ENCODE measurements around the gene RHOT2.
A peak's percentile ranks its signal among the peaks of the same experiment; 100 is the strongest.

RHOT2 gene

DNA sequence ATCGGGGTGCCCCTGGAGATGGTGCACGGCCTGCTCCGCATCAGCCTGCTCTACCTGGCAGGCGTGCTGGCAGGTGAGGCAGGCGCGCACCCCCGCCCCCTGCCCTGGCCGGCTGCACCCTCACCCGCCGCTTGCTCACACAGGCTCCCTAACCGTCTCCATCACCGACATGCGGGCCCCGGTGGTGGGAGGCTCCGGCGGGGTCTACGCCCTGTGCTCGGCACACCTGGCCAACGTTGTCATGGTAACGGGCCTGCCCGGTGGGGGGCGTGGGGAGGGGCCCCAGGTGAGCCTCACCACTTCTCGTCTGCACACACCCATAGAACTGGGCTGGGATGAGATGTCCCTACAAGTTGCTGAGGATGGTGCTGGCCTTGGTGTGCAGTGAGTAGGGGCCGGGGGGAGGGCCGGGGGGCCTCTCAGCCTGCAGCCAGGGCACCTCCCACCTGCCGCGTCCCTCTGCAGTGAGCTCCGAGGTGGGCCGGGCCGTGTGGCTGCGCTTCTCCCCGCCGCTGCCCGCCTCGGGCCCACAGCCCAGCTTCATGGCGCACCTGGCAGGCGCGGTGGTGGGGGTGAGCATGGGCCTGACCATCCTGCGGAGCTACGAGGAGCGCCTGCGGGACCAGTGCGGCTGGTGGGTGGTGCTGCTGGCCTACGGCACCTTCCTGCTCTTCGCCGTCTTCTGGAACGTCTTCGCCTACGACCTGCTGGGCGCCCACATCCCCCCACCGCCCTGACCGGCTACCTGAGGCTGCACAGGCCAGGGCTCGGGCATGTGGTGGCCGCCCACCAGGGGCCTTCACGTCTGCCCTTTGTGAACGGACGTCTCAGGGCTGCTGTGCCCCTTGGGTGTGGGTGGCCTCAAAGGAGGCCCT, 9.6 kb downstream of the RHOT2 start:
- TF ChIP-seq JUND (IDR thresholded peaks at IDR 0.05; ENCODE audit: low read depth): no peak
- no peak for DNase-seq (ENCODE audit: low read depth in 1 of 2, low spot score in 1 of 2)
- in situ Hi-C loops (cut with HindIII; ENCODE audit: low pct_unique_long_range_greater_than_20kb, low sequenced_read_pairs): no loop called here

DNA sequence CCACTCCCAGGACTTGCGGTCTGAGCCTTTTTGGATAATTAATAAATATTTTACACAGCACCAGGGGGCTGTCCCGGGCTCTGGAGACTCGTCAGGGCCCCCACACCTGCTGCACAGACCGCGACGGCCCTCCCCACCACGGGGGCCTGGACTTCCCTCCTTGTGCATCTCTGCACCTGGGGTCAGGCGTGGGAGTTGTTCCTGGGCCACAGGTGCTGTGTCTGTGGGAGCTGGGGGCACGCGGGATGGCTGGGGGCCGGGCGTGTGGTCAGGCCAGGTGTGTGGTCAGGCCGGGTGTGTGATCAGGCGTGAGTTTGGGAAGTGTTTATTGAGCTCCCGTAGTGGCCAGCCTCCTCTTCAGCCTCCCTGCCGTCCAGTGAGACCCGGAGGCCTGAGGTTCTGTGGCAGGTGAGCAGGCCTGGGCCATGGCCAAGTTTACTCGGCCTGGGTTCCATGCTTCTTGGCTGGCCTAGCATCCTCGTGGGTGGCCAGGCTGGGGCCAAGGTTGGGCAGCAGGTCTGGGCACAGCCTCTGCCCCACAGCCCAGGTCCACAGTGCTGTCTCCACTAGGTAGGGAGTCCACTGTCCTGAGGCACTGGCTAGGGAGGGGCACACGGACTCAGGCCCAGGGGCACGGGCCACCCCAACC, 10.4 kb downstream of the RHOT2 start:
- in situ Hi-C loops (cut with HindIII; ENCODE audit: low pct_unique_long_range_greater_than_20kb, low sequenced_read_pairs): no loop called here
- peak in 1 of 2 experiments; percentile 49 for DNase-seq (ENCODE audit: low read depth in 1 of 2, low spot score in 1 of 2)
- TF ChIP-seq JUND (IDR thresholded peaks at IDR 0.05; ENCODE audit: low read depth): no peak

DNA sequence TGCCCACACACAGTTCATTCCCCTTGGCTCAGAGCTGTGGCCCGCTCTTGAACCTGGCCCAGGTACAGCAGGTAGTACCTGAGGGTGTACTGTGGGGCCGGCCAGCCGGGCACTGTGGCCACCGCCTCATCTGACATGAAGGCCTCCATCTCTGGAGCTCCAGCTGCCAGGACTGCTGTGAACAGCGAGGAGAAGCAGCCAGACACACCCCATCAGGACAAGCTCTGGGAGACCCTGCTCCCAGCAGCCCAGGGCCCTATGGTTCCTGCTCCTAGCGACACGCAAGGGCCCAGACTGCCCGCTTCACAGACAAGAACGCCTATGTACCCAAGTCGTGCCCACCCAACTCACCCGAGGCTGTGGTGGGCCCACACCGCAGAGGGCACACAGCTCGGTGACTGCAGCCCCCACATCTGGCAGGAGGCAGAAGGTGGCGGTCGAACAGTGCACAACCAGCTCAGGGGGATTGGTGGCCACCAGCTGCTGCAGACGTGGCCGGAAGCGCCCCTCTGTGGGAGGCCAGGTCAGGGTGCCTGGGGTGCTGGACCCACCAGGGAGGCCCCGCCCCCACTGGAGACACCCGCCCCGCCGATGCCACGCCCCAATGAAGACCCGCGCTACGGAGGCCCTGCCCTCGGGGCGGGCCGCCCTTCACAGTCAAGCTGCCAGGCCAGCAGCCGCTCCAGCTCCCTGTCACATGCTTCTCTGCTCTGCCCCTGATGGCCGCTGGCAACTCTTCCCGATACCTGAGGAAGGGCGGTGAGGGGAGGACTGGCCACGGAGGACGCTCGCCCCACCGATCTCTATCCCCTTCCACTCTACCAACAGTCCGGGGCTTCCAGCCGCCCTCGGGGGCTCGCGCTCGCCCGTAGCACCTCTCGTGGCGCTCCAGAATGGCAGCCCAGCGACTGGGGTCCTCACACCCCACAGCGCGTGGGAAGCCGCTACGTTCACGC, 11.2 kb downstream of the RHOT2 start:
- peak in 1 of 2 experiments; percentile 64 for DNase-seq (ENCODE audit: low read depth in 1 of 2, low spot score in 1 of 2)
- in situ Hi-C loops (cut with HindIII; ENCODE audit: low pct_unique_long_range_greater_than_20kb, low sequenced_read_pairs): no loop called here

DNA sequence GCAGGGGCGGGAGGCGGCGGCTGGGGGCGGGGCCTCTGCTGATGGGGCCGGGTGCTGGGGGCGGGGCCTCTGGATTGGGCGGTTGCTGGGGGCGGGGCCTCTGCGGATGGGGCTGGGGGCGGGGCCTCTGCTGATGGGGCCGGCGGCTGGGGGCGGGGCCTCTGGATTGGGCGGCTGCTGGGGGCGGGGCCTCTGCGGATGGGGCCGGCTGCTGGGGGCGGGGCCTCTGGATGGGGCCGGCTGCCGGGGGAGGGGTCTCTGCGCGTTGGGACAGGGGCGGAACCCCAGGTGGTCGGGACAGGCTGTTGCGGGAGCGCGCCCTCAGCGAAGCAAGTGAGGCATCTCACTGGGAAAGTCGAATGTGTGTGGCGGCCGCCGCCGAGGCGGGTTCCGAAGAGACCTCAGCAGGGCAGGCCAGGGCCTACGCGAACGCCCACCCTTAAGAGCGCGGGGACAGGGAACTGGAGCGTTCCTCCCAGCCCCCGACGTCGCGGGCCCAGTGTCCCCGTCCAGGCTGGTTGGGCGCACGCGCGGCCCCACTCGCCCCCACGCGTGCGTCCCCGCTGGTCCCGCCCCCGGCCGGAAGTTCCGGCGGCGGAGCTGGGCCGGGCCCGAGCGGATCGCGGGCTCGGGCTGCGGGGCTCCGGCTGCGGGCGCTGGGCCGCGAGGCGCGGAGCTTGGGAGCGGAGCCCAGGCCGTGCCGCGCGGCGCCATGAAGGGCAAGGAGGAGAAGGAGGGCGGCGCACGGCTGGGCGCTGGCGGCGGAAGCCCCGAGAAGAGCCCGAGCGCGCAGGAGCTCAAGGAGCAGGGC, 12.1 kb downstream of the RHOT2 start, which contains the start of gene STUB1:
Gene STUB1 (plus strand): TSS at position 597 of the 811 bp plus-strand sequence. CDS start 116 bp downstream, at position 713.
- TF ChIP-seq JUND (IDR thresholded peaks at IDR 0.05; ENCODE audit: low read depth): no peak
- DNase-seq (ENCODE audit: low read depth in 1 of 2, low spot score in 1 of 2): peak; percentile 76 to 94
- in situ Hi-C loops (cut with HindIII; ENCODE audit: low pct_unique_long_range_greater_than_20kb, low sequenced_read_pairs): no loop called here

More for the DNA sequence above, 11.2 kb downstream of the RHOT2 start:
- no peak for TF ChIP-seq JUND (IDR thresholded peaks at IDR 0.05; ENCODE audit: low read depth)

DNA sequence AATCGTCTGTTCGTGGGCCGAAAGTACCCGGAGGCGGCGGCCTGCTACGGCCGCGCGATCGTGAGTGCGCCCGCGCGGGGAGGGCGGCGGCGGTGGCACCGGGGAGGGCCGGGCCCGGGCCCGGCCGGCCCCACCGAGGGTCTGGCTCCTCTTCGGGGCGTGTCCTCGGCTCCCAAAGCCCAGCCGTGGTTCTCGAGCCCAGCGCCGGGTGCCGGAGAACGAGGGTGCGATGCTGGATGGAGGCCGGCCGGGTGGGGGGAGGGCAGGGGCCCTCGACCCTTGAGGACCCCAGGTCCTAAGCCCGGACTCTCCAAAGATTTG, 12.7 kb downstream of the RHOT2 start:
- TF ChIP-seq JUND (IDR thresholded peaks at IDR 0.05; ENCODE audit: low read depth): no peak
- no peak for DNase-seq (ENCODE audit: low read depth in 1 of 2, low spot score in 1 of 2)
- in situ Hi-C loops (cut with HindIII; ENCODE audit: low pct_unique_long_range_greater_than_20kb, low sequenced_read_pairs): no loop called here

DNA sequence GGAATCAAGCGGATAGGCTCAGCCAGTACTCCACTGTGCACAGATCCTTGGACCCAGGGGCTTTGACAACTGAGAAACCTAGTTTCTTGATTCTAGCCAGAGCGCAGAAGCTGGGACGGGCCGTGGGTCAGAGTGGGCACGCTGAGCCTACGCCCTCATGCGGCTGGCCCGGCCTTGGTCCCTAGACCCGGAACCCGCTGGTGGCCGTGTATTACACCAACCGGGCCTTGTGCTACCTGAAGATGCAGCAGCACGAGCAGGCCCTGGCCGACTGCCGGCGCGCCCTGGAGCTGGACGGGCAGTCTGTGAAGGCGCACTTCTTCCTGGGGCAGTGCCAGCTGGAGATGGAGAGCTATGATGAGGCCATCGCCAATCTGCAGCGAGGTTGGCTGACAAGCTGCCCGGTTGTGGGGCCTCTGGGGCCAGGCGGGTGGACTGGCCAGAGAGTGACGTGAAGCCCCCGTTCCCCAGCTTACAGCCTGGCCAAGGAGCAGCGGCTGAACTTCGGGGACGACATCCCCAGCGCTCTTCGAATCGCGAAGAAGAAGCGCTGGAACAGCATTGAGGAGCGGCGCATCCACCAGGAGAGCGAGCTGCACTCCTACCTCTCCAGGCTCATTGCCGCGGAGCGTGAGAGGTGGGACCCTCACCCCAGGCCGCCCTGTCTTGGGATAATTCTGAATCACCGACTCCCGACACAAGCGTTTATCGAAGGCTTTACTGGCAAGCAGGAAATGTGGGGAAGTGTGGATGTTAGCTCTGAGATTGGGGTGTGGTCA, 13.2 kb downstream of the RHOT2 start:
- DNase-seq (ENCODE audit: low read depth in 1 of 2, low spot score in 1 of 2): peak in 1 of 2 experiments; percentile 72
- in situ Hi-C loops (cut with HindIII; ENCODE audit: low pct_unique_long_range_greater_than_20kb, low sequenced_read_pairs): no loop called here
- TF ChIP-seq JUND (IDR thresholded peaks at IDR 0.05; ENCODE audit: low read depth): no peak

DNA sequence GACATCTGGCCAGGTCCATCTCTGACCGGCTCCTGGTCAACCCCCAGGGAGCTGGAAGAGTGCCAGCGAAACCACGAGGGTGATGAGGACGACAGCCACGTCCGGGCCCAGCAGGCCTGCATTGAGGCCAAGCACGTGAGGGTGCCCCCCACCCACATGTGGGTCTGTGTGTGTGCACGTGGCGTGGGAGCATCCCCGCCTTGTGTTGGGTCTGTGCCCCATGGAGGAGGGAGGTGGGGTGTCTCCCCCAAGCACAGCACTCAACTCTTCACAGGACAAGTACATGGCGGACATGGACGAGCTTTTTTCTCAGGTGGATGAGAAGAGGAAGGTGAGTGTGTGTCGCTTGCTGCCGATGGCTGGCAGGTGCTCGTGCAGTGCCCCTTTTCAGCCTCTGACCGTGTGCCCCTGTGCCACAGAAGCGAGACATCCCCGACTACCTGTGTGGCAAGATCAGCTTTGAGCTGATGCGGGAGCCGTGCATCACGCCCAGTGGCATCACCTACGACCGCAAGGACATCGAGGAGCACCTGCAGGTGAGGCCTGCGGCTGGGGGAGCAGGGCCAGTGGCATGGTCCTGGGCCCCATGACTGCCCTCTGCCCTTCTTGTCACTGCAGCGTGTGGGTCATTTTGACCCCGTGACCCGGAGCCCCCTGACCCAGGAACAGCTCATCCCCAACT, 14.0 kb downstream of the RHOT2 start:
- in situ Hi-C loops (cut with HindIII; ENCODE audit: low pct_unique_long_range_greater_than_20kb, low sequenced_read_pairs): no loop called here
- no peak for TF ChIP-seq JUND (IDR thresholded peaks at IDR 0.05; ENCODE audit: low read depth)
- DNase-seq (ENCODE audit: low read depth in 1 of 2, low spot score in 1 of 2): no peak

DNA sequence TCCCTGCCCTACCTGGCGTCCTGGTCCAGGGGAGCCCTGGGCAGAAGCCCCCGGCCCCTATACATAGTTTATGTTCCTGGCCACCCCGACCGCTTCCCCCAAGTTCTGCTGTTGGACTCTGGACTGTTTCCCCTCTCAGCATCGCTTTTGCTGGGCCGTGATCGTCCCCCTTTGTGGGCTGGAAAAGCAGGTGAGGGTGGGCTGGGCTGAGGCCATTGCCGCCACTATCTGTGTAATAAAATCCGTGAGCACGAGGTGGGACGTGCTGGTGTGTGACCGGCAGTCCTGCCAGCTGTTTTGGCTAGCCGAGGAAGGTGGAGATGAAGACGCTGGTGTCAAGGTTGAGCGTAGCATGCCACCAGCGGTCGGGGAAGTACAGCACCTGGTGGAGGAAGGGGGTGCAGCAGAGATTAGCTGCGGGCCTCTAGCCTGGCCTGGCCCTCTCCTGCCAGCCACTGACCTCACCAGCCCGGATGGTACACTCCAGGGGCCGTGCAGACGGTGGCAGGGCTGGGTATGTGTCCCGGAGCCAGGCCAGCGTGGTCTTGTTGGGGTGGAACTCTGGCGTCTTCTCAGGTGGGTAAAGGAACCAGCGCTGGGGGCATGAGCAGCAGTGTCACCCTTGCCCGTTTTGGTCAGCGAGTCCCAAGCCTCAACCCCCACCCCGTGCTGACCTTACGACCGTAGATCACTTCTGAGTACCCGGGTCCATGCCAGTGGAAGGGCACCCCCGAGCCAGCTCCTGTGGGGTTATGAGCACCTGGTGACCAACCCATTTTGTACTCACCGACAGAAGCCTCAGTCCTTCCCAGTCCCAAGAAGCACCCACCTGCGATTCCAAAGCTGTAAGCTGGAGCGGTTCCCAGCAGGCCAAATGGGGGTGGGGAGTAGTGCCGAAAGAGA, 14.8 kb downstream of the RHOT2 start:
- DNase-seq (ENCODE audit: low read depth in 1 of 2, low spot score in 1 of 2): no peak
- TF ChIP-seq JUND (IDR thresholded peaks at IDR 0.05; ENCODE audit: low read depth): no peak
- in situ Hi-C loops (cut with HindIII; ENCODE audit: low pct_unique_long_range_greater_than_20kb, low sequenced_read_pairs): no loop called here

DNA sequence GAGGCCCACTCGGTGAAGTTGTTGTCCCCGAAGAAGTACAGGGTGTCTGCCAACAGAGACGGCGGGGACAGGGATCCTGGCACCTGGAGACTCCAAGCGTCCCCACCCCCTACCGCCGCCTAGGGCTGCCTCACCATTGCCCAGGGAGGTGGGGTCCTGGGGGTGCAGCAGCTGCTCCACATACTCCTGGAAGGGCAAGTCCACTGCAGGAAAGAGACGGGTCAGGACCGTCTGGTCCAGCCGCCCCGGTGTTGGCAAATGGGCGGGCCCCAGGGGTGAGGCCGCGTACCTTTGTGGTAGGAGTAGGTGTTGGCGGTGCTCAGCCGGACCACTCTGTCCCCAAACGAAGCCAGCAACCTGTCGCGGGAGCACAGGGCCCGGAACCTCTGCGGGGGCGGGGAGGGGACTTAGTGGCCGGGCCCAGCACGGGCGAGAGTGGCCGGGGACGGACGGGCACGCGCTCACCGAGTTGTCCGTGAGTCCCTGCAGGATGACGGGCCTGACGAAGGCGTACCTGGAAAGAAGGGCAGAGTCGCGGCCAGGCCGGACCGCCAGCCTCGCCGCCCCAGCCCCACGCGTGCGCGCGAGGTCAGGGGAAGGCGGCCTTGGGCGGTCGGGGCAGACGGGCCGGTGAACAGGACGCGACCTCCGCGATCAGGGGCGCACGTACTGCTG, 15.6 kb downstream of the RHOT2 start:
- DNase-seq (ENCODE audit: low read depth in 1 of 2, low spot score in 1 of 2): peak in 1 of 2 experiments; percentile 66
- in situ Hi-C loops (cut with HindIII; ENCODE audit: low pct_unique_long_range_greater_than_20kb, low sequenced_read_pairs): no loop called here
- no peak for TF ChIP-seq JUND (IDR thresholded peaks at IDR 0.05; ENCODE audit: low read depth)
